Measurements from ENCODE around the gene SLC25A25. TPM values are rescaled to one million over a fixed set of nuclear protein-coding genes. Genes with fewer than 3 reads are reported as not detected.
A peak's percentile ranks its signal among the peaks of the same experiment; 100 is the strongest.

SLC25A25 gene
- total and polyA plus RNA-seq, 10 donors, result 6.2 to 44.7 (median 23.0) TPM

- H3K4me3 ChIP-seq, result peak overlapping the region in 1 of 8 donors; percentile 22
- no peaks in the 10 kb centered on the region for H3K9me3 ChIP-seq
- peak overlapping the region in 4 of 8 donors; percentile 16 to 73 (median 60) for H3K27ac ChIP-seq
- no peaks in the 10 kb centered on the region for H3K27me3 ChIP-seq (replicated peaks in 1 of 7)
- H3K4me1 ChIP-seq, result peaks cover 0 to 37% (median 4%) of the 10 kb centered on the region in 6 donors
- H3K36me3 ChIP-seq, result no peaks in the 10 kb centered on the region
- intact Hi-C loops (cut with DNase I; ENCODE audit: low total_unique reads), result no loop called here
- no peak for TF ChIP-seq POLR2AphosphoS5 (IDR thresholded peaks at IDR 0.05)
- peak in 4 of 11 experiments; percentile 19 to 44 (median 36) for TF ChIP-seq CTCF (IDR thresholded peaks at IDR 0.05 in 8 of 11, conservative IDR thresholded peaks at IDR 0.05 in 3 of 11)
- peak; percentile 73 for DNase-seq
- WGBS, 5 donors, result 68 to 79% (median 71%) methylated on average over 17 to 19 of the region's 19 CpGs
Measured at GRCh38 chr9:128150594-128151308, 82.7 kb downstream of the SLC25A25 start.

- no peaks in the 10 kb centered on the region for H3K36me3 ChIP-seq
- peak; percentile 63 for DNase-seq
- no peaks in the 10 kb centered on the region for H3K9me3 ChIP-seq
- H3K27me3 ChIP-seq (replicated peaks in 1 of 7), result no peaks in the 10 kb centered on the region
- no peak overlapping the region for H3K4me3 ChIP-seq
- 82 to 92% (median 88%) methylated on average over 9 to 18 of the region's 18 CpGs for WGBS, 5 donors
- H3K27ac ChIP-seq, result peak overlapping the region in 3 of 8 donors; percentile 52 to 73 (median 69)
- intact Hi-C loops (cut with DNase I; ENCODE audit: low total_unique reads), result no loop called here
- no peak for TF ChIP-seq POLR2AphosphoS5 (IDR thresholded peaks at IDR 0.05)
- TF ChIP-seq CTCF (IDR thresholded peaks at IDR 0.05 in 8 of 11, conservative IDR thresholded peaks at IDR 0.05 in 3 of 11), result no peak
- TF ChIP-seq POLR2A (IDR thresholded peaks at IDR 0.05), result no peak
- H3K4me1 ChIP-seq, result peaks cover 0 to 37% (median 4%) of the 10 kb centered on the region in 6 donors
Measured at GRCh38 chr9:128151309-128152132, 83.5 kb downstream of the SLC25A25 start.

- H3K27ac ChIP-seq, result peak overlapping the region in 2 of 8 donors; percentile 52 to 69
- no peak overlapping the region for H3K4me3 ChIP-seq
- H3K27me3 ChIP-seq (replicated peaks in 1 of 7), result no peaks in the 10 kb centered on the region
- peak; percentile 56 for DNase-seq
- no peaks in the 10 kb centered on the region for H3K9me3 ChIP-seq
- no peaks in the 10 kb centered on the region for H3K36me3 ChIP-seq
- TF ChIP-seq CTCF (IDR thresholded peaks at IDR 0.05 in 8 of 11, conservative IDR thresholded peaks at IDR 0.05 in 3 of 11), result no peak
- no peak for TF ChIP-seq POLR2AphosphoS5 (IDR thresholded peaks at IDR 0.05)
- TF ChIP-seq POLR2A (IDR thresholded peaks at IDR 0.05), result no peak
- H3K4me1 ChIP-seq, result peaks cover 0 to 37% (median 4%) of the 10 kb centered on the region in 6 donors
- WGBS, 5 donors, result 87 to 96% (median 92%) methylated on average over 12 to 13 of the region's 13 CpGs
- intact Hi-C loops (cut with DNase I; ENCODE audit: low total_unique reads), result no loop called here
Measured at GRCh38 chr9:128152133-128153059, 84.4 kb downstream of the SLC25A25 start.
